K562 (cell line): ENCODE data around the gene DAAM1. TPM values are rescaled to one million over a fixed set of nuclear protein-coding genes. Genes with fewer than 3 reads are reported as not detected.

Source experiments
- ATAC-seq: fragments of 200-7000 bp; cut with Tn5 transposase; 3 replicates; pipeline ENCODE4 v1.9.1; 2020; ENCODE audit warnings: moderate library complexity
- BruUV-seq: library from RNA; stranded (reverse); fragments of 400-500 nt; replicated peaks from 2 replicates; lab custom pipeline; 2021; lab: Mats Ljungman, UMichigan
- CTCF ChIA-PET: fragments of 300-600 bp; formaldehyde crosslinking; extraction: SDS; loops from one replicate; lab custom pipeline; 2021; ENCODE audit warnings: low intra/inter-chr PET ratio; lab: Yijun Ruan, JAX
- POLR2A ChIA-PET: fragments of 300-600, 350-650 bp; sonication (Branson Sonifier 250); formaldehyde crosslinking; extraction: SDS; loops from one replicate; lab custom pipeline; 2021; ENCODE audit warnings: antibody characterized with exemption, inconsistent platforms; lab: Yijun Ruan, JAX
- DNase-seq, 4 experiments: peaks; one replicate each; pipeline versions ENCODE4 v3.0.0 to v3.0.0-alpha.2; 2011 to 2018; ENCODE audit warnings: low spot score in 3 of 4, mixed read lengths in 3 of 4; ENCODE audit errors: extremely low read depth in 1 of 4
- FAIRE-seq: peaks from 2 replicates; lab custom pipeline; 2011; peaks lifted over from hg19 to GRCh38; lab: Jason Lieb, UNC
- H2AFZ ChIP-seq: 2 replicates; pipeline ENCODE4 v1.6.0; 2011; ENCODE audit warnings: low read depth, low read length, control low read depth, inconsistent platforms
- H3K27ac ChIP-seq: fragments of 200-600 bp; 3 replicates; pipeline ENCODE4 v1.8.0; 2011; ENCODE audit warnings: low read depth, mild to moderate bottlenecking, control low read depth, inconsistent platforms, low read length, moderate library complexity, mixed read lengths; ENCODE audit errors: extremely low read depth
- H3K27me3 ChIP-seq, 2 experiments: fragments of 300-600 bp in 1 of 2; 2 replicates in 1 of 2; 3 replicates in 1 of 2; pipeline versions ENCODE4 v1.6.0 to v1.8.0; 2011; ENCODE audit warnings: inconsistent platforms in 2 of 2, low read length in 2 of 2, mild to moderate bottlenecking in 1 of 2, mixed read lengths in 1 of 2, moderate library complexity in 1 of 2; ENCODE audit not compliant: control insufficient read depth in 2 of 2, insufficient read depth in 2 of 2
- H3K36me3 ChIP-seq: fragments of 300-600 bp; 3 replicates; pipeline ENCODE4 v1.8.0; 2011; ENCODE audit warnings: mild to moderate bottlenecking, low read length, inconsistent platforms; ENCODE audit not compliant: control insufficient read depth, insufficient read depth
- H3K4me1 ChIP-seq, 2 experiments: fragments of 200-600 bp in 1 of 2; replicated peaks in 1 of 2; 2 replicates in 1 of 2; 3 replicates in 1 of 2; pipeline versions ENCODE4 v1.5.1 to v1.8.0; 2011; ENCODE audit warnings: inconsistent platforms in 2 of 2, low read length in 2 of 2, mild to moderate bottlenecking in 1 of 2, mixed read lengths in 1 of 2, moderate library complexity in 1 of 2; ENCODE audit not compliant: control insufficient read depth in 2 of 2, insufficient read depth in 2 of 2
- H3K4me2 ChIP-seq: 2 replicates; pipeline ENCODE4 v1.6.1; 2011; ENCODE audit warnings: low read length, control low read depth, inconsistent platforms, mixed read lengths; ENCODE audit not compliant: insufficient read depth
- H3K4me3 ChIP-seq: fragments of 200-600 bp; sonication (generic), shearing (Covaris generic); 2 replicates; pipeline ENCODE4 v1.5.1; 2016; ENCODE audit warnings: control low read depth, inconsistent platforms
- H3K79me2 ChIP-seq: fragments of 200-600 bp; 3 replicates; pipeline ENCODE4 v1.8.0; 2011; ENCODE audit warnings: low read length, inconsistent platforms; ENCODE audit not compliant: control insufficient read depth, insufficient read depth
- H3K9ac ChIP-seq, 2 experiments: 2 replicates each; pipeline versions ENCODE4 v1.6.0 to v1.6.1; 2011; ENCODE audit warnings: low read depth in 2 of 2, low read length in 2 of 2, control low read depth in 1 of 2, inconsistent platforms in 1 of 2, mild to moderate bottlenecking in 1 of 2, mixed read lengths in 1 of 2; ENCODE audit not compliant: insufficient read depth in 1 of 2
- H3K9me1 ChIP-seq: one replicate; pipeline ENCODE4 v1.6.0; 2011; ENCODE audit warnings: inconsistent platforms, mild to moderate bottlenecking, low read length, moderate library complexity; ENCODE audit not compliant: control insufficient read depth, insufficient read depth
- H3K9me3 ChIP-seq: replicated peaks from 2 replicates; pipeline ENCODE4 v1.5.1; 2011; ENCODE audit warnings: low read depth, low read length, inconsistent platforms; ENCODE audit not compliant: control insufficient read depth, insufficient read depth
- H4K20me1 ChIP-seq: replicated peaks from 2 replicates; pipeline ENCODE4 v1.6.1; 2011; ENCODE audit warnings: low read length, inconsistent platforms, mixed read lengths; ENCODE audit not compliant: control insufficient read depth, insufficient read depth
- ATF3 ChIP-seq, 2 experiments: fragments of 450-650 bp in 1 of 2; sonication (generic) in 1 of 2; formaldehyde crosslinking in 1 of 2; IDR thresholded peaks in 1 of 2; conservative IDR thresholded peaks in 1 of 2; 2 replicates each; pipeline versions ENCODE4 v1.6.1 to v1.8.1; 2016 to 2023; ENCODE audit warnings: mild to moderate bottlenecking in 2 of 2, moderate library complexity in 2 of 2, inconsistent platforms in 1 of 2, missing genetic modification reagents in 1 of 2
- CBFA2T2 ChIP-seq: fragments of 450-650 bp; conservative IDR thresholded peaks from 2 replicates; pipeline ENCODE4 v1.6.1; 2017; ENCODE audit warnings: mild to moderate bottlenecking
- CREB5 ChIP-seq: fragments of 250-450 bp; sonication (Bioruptor Pico); IDR thresholded peaks from 2 replicates; pipeline ENCODE4 v1.5.0; 2020; ENCODE audit warnings: mild to moderate bottlenecking
- CTCF ChIP-seq, 3 experiments: IDR thresholded peaks in 2 of 3; conservative IDR thresholded peaks in 1 of 3; 2 replicates each; pipeline ENCODE4 v1.5.1; 2011 to 2012; ENCODE audit warnings: low read length in 3 of 3, mild to moderate bottlenecking in 3 of 3, control low read depth in 2 of 3, improper control_type of control experiment in 1 of 3, inconsistent platforms in 1 of 3, low read depth in 1 of 3, mixed read lengths in 1 of 3, moderate library complexity in 1 of 3; ENCODE audit not compliant: insufficient read depth in 2 of 3
- ELK3 ChIP-seq: fragments of 450-650 bp; formaldehyde crosslinking; IDR thresholded peaks from 2 replicates; pipeline ENCODE4 v1.4.0; 2020; ENCODE audit warnings: mild to moderate bottlenecking
- EP300 ChIP-seq: IDR thresholded peaks from 2 replicates; pipeline ENCODE4 v1.6.1; 2012; ENCODE audit warnings: low read length, improper control_type of control experiment
- NONO ChIP-seq, 2 experiments: fragments of 200-400 bp in 1 of 2; fragments of 450-650 bp in 1 of 2; formaldehyde crosslinking in 1 of 2; IDR thresholded peaks; 2 replicates each; pipeline ENCODE4 v1.6.1; 2017; ENCODE audit warnings: low read depth in 2 of 2, mild to moderate bottlenecking in 2 of 2, moderate library complexity in 2 of 2, low read length in 1 of 2
- POLR2AphosphoS5 ChIP-seq: IDR thresholded peaks from 2 replicates; pipeline ENCODE4 v1.6.1; 2011; ENCODE audit warnings: mild to moderate bottlenecking, low read depth, low read length, moderate library complexity; ENCODE audit not compliant: control insufficient read depth, insufficient read depth
- SNAPC5 ChIP-seq: fragments of 250-450 bp; sonication (Bioruptor Pico); IDR thresholded peaks from 2 replicates; pipeline ENCODE4 v1.8.0; 2021; ENCODE audit warnings: moderate library complexity, mild to moderate bottlenecking, inconsistent platforms
- SP2 ChIP-seq: IDR thresholded peaks from 2 replicates; pipeline ENCODE4 v1.6.1; 2011; ENCODE audit warnings: mild to moderate bottlenecking, low read depth, low read length, moderate library complexity; ENCODE audit not compliant: poor library complexity, severe bottlenecking; ENCODE audit errors: extremely low read depth
- ZMIZ1 ChIP-seq, 2 experiments: fragments of 150-350 bp in 1 of 2; IDR thresholded peaks; 2 replicates each; pipeline ENCODE4 v1.6.1; 2012 to 2016; ENCODE audit warnings: low read depth in 2 of 2, low read length in 2 of 2, mild to moderate bottlenecking in 1 of 2, moderate library complexity in 1 of 2
- ZNF146 ChIP-seq: IDR thresholded peaks from one replicate; pipeline ENCODE4 v1.6.1; 2018; ENCODE audit warnings: missing compliant biosample characterization; ENCODE audit not compliant: unreplicated experiment
- WGBS: fragments of 100-300 bp; shearing (Covaris generic); methylation state at CpG from one replicate; pipeline ENCODE4 v1.1.6; 2016; ENCODE audit warnings: low coverage, mixed read lengths; ENCODE audit not compliant: insufficient coverage; ENCODE audit errors: missing lambda C conversion rate; 5-methylcytosine and 5-hydroxymethylcytosine counted together
- in situ Hi-C: fragments of 300-500 bp; cut with MboI; formaldehyde crosslinking; loops from 4 replicates; pipeline ENCODE4 v1.15.0; 2018; ENCODE audit warnings: inconsistent platforms, mixed read lengths
- intact Hi-C: fragments of 100-400 bp; cut with micrococcal nuclease; formaldehyde crosslinking; loops from 2 replicates; pipeline ENCODE4 v1.14.2; 2022
- polyA plus RNA-seq, 8 experiments: library from polyadenylated mRNA; depleted of rRNA in 4 of 8; stranded (reverse) in 5 of 8; unstranded in 3 of 8; fragments of >200 nt; fragmentation: Nextera tagmentation in 2 of 8; fragmentation: Illumina TruSeq in 1 of 8; extraction: Ambion mirVana in 2 of 8; extraction: Trizol in 1 of 8; gene quantifications; 2 replicates each; pipeline versions ENCODE4 v1.2.1 to v1.2.3, GENCODE V29; 2011 to 2014; ENCODE audit warnings: inconsistent platforms in 1 of 8, missing spikeins in 1 of 8
- total RNA-seq, 7 experiments: library from RNA; depleted of rRNA in 6 of 7; stranded (reverse); fragments of >200 nt in 6 of 7; fragmentation: Illumina TruSeq in 2 of 7; extraction: Trizol in 2 of 7; gene quantifications; 2 replicates each; pipeline versions ENCODE4 v1.2.1 to v1.2.3, GENCODE V29; 2011 to 2021; ENCODE audit warnings: low replicate concordance in 1 of 7

Gene DAAM1
- total and polyA plus RNA-seq, 9 of the 15 experiments (the other 6 are each of a cell fraction or from before 2014, with no cell fraction given): 3.6 to 11.6 (median 6.7) TPM

GRCh38 chr14:59274991-59275391, 86.5 kb downstream of the DAAM1 start:
- H3K27ac ChIP-seq: no peak overlapping the region
- H3K9ac ChIP-seq: no peak overlapping the region
- H3K4me3 ChIP-seq: no peak overlapping the region
- H3K79me2 ChIP-seq: no peaks in the 10 kb centered on the region
- ATAC-seq (no peak), FAIRE-seq (no peak), DNase-seq (no peak)
- no peaks in the 10 kb centered on the region for H3K9me3 ChIP-seq
- intact Hi-C loops: no loop called here
- H3K27me3 ChIP-seq: no peaks in the 10 kb centered on the region
- no peak overlapping the region for H3K4me2 ChIP-seq
- no peaks in the 10 kb centered on the region for H3K36me3 ChIP-seq
- WGBS: 9% methylated on average over 3 of the region's 3 CpGs
- POLR2A ChIA-PET: no interaction called here
- no peaks in the 10 kb centered on the region for H4K20me1 ChIP-seq
- H2AFZ ChIP-seq: no peak overlapping the region
- no TSS peak for BruUV-seq
- H3K9me1 ChIP-seq: no peaks in the 10 kb centered on the region
- CTCF ChIA-PET: no interaction called here
- in situ Hi-C loops: no loop called here
- peaks cover 0 to 11% of the 10 kb centered on the region in 2 experiments; a peak in 2 of 5 replicates for H3K4me1 ChIP-seq
- no peak for TF ChIP-seq CREB5
- TF ChIP-seq ZNF146 (CRISPR knock-in tag): no peak
- no peak for TF ChIP-seq NONO (IDR thresholded peaks at IDR 0.05; ENCODE audit: low read depth in 2 of 2, low read length in 1 of 2)
- no peak for TF ChIP-seq ELK3 (CRISPR knock-in tag)
- no peak for TF ChIP-seq POLR2AphosphoS5
- no peak for TF ChIP-seq ATF3 (IDR thresholded peaks at IDR 0.05)
- no peak for TF ChIP-seq ATF3 (CRISPR knock-in tag; conservative IDR thresholded peaks at IDR 0.05)
- no peak for TF ChIP-seq CTCF (IDR thresholded peaks at IDR 0.05 in 2 of 3, conservative IDR thresholded peaks at IDR 0.05 in 1 of 3; ENCODE audit: insufficient read depth in 2 of 3, low read depth in 1 of 3, low read length in 3 of 3)
- no peak for TF ChIP-seq SP2
- no peak for TF ChIP-seq ZMIZ1 (IDR thresholded peaks at IDR 0.05; ENCODE audit: low read depth in 2 of 2, low read length in 2 of 2)
- no peak for TF ChIP-seq EP300
- no peak for TF ChIP-seq CBFA2T2
- no peak for TF ChIP-seq SNAPC5
